Amniotic stem cell (primary cell): ENCODE results near the gene YEATS2.
A peak's percentile ranks its signal among the peaks of the same experiment; 100 is the strongest.

Experiments used
- DNase-seq: peaks from one replicate; lab custom pipeline; 2025; lab: John Stamatoyannopoulos, UW

YEATS2 gene

DNA sequence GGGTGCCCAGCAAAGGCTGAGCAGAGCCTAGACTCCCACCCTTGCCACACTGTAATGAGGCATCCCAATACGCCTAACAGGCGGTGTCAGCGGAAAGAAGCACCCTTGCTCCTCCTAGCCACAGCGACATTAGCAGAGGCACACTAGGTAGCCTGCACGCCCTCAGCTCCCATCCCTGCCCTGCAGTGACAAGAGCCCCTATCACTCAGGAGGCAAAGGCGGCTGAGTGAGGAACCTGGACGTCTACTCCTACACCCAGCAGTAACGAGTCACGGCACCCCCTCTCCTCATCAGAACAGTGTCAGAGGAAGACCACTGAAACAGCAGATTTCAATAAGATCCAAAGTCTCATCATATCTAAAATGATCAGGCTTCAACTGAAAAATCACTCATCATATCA, 139.8 kb downstream of the YEATS2 start:
- DNase-seq: no peak

DNA sequence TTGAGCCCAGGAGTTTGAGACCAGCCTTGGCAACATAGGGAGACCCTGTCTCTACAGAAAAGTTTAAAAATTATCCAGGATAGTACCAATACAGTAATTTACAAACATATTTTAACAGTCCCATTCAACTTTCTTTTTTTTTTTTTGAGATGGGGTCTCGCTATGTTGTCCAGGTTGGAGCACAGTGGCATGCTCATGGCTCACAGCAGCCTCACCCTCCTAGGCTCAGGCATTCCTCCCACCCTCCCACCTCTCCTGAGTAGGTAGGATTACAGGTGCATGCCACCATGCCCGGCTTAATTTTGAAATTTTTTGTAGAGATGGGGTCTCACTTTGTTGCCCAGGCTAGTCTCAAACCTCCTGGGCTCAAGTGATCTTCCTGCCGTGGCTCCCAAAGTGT, 140.3 kb downstream of the YEATS2 start:
- DNase-seq: no peak

DNA sequence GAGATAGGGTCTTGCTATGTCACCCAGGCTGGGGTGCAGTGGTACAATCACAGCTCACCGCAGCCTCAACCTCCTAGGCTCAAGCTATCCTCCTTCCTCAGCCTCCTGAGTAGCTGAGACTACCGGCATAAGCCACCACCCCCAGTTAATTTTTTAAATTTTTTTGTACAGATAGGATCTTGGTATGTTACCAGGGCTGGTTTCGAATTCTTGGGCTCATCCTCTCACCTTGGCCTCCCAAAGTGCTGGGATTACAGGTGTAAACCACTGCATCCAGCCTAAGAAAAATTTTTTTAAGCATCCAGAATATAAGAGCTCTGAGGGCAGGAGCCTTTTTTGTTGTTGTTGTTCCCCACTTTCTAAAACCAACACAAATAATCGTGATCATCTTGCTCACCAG, 142.2 kb downstream of the YEATS2 start:
- no peak for DNase-seq

DNA sequence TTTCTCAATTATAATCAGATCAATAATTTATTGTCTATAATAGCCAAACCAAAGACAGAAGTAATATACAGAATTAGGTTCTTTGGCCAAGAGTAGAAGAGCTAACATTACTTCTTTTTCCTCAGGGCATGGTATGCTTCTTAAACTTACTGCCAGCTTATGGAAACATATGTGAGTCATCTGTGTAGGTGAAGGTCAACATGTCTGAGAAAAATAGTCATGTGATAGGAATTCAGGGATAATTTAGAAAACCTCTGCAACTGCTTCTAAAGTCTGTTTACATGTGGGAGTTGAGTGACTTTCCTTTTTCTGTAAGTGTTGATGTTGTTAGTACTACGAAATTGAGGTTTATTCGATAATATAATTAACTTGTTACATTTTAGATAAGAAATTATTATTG, 147.0 kb downstream of the YEATS2 start:
- DNase-seq: peak; percentile 74

DNA sequence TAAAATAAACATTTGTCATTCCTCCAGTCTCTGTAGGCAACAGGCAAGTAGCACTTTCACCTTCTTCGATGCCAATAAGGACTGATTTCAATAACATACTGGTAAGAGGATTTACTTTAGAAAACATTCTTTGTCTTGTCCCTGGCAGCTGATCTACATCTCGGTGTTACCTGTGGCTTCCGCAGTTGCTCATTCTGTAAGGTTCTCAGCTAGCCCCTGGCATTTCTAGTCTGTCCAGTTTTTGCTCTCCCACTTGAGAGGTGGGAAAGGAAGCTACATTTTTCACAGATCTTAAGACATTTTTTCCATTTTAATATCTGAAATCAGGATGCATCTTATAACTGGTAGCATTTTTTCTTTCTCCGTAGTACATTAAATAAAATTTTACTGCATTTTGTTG, 147.5 kb downstream of the YEATS2 start:
- no peak for DNase-seq

DNA sequence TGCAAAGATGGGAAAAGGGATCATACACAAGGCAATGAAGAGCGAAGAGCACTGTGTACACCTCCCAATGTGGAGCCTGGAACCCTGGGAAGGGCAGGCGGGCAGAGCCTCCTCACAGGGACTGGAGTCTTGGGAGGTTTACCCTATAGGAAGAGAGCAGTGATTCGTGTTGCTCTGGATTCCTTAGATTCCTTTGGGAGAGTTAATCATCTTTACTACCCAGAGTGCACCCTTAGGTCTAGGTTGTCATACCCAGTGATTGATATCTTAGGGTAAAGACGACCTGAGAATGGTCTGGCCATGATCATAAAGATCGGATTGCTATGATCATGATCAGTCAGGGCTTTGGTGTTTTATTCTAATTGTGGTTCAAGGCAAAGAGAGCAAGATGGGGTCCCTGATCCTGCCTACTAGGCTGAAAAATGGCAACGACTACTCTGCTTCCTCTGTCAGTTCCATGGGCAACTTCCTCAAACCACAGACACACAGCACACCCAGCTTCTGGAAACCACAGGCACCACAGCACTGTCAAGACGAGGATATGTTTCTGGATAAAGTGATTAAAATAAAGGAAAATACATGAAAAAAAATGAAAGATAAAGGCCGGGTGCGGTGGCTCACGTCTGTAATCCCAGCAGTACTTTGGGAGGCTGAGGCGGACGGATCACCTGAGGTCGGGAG, 148.2 kb downstream of the YEATS2 start:
- no peak for DNase-seq

DNA sequence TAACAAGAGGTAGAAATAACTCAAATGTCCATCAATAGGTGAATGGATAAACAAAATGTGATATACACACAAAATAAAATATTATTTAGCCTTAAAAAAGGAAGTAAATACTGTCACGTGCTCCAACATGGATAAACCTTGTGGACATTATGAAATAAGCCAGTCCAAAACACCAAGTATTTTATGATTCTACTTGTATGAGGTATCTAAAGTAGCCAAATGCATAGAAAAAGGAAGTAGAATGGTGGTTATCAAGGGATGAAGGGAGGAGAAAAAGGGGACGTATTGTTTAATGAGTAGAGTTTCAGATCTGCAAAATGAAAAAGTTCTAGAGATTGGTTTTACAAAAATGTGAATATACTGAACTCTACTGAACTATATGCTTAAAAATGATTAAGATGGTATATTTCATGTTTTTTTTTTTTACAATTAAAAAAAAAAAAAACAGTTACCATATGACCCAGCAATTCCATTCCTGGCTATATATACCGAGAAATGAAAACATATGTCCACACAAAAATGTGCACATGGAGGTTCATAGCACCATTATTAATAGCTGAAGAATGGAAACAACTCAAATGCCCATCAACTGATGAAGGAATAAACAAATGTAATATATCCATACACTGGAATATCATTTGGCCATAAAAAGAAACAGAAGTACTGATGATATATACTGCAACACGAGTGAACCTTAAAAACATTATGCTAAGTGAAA, 156.9 kb downstream of the YEATS2 start:
- DNase-seq: no peak

DNA sequence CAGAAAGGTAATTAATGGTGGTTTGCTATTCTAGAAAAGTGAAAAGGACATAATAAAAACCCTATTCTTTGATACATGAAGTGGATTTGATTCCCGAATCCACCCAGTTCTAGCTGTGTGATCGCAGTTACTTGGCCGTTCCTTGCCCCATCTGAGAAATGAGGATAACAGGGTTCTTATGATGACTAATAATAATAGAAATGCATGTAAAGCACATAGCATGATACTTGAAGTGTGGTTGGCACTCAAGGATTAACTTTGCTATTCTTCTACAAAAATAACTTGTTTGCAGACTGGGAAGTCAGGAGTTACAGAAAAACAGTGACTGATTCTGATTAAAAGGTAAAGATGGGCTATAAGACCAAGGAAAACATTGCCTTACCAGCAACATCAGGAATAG, 160.3 kb downstream of the YEATS2 start:
- no peak for DNase-seq
